DMS53 treated with DMSO at 0.1 percent for 48 hours (cell line): ENCODE results near the gene NPB.

Experiments
- DNase-seq: peaks from one replicate; lab custom pipeline; 2025; ENCODE audit not compliant: unreplicated experiment; lab: John Stamatoyannopoulos, UW

The NPB gene

GRCh38 chr17:81902023-81902652 is at the start of gene NPB:
Gene NPB, plus strand, starts transcription at chr17:81902238. Its CDS starts 40 bp downstream, at chr17:81902278.
- DNase-seq: no peak

GRCh38 chr17:81854974-81855774 is 46.9 kb upstream of the NPB start:
- DNase-seq: no peak

DNA sequence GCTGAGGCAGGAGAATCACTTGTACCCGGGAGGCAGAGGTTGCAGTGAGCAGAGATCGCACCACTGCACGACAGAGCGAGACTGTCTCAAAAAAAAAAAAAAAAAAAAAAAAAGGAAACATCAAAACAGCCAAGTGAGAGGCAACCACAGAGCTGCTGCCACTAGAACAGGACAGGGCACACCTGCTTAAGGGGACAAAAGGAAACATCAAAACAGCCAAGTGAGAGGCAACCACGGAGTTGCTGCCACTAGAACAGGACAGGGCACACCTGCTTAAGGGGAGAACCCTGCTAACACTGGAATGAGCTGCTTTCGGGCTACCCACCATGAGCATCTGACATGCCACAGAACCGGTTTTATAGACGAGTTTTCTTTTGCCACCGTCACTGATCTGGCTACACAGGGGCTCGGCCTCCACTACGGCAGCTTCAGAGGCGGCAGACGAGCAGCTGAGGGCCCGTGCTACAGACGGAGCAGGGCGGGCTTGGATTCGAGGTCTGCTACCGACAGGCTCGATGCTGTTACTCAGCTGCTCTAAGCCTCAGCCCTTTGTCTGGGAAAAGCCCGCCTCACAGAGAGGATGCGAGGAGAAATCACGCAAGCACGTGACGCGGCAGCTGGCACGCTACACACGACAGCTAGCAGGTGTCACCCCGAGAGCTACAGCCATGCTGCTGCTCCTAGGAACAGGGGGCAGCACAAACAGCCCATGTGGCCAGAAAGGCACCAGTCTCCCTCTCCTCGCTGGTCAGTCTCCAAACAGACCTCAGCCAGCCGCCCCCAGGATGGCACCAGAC is 43.7 kb upstream of the NPB start:
- DNase-seq: peak; percentile 28

GRCh38 chr17:81858967-81859905 is 42.8 kb upstream of the NPB start:
- DNase-seq: no peak

DNA sequence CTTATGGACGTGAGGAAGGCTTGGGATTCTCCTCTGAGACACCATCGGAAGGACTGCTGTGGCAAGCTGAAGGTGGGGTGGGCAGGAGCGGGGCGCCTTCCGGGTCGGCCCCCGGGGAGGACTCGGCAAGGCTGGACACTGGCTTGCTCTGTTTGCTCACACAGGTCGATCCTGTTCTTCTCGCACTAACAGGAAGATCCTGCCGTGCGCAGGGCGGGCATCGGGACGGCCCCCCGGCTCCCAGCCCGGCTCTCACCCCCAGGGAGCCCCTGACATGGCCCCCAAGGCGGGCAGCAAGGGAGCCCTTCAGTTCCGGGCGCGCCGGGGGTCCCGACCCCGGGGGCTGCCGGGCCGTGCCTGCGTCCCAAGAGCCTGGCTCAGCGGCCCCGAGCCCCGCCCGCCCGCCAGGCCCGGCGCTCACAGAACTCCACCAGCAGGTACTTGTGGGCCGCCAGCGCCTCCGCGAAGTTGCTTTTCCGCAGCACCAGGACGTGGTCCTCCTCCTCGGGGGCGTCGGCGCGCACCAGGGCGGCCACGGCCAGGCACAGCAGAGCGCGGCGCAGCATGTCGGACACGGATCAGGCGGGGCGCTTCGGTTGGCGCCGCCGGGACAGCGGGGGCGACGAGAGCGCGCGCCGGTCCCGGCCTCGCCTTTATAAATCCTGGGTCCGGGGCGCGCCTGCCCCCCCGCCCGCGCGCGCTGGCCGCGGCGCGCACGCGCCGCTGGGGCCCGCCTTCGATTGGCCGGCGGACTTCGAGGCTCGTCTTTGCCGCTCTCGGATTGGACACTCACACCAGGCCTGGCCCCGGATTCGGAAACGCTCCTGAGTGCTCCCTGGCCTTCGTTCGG is 41.9 kb upstream of the NPB start, which contains the start of gene P4HB:
Gene P4HB, minus strand, starts transcription at position 630 of the 850 bp plus-strand sequence. Its CDS starts 64 bp downstream, at position 566.
- DNase-seq: peak; percentile 19

DNA sequence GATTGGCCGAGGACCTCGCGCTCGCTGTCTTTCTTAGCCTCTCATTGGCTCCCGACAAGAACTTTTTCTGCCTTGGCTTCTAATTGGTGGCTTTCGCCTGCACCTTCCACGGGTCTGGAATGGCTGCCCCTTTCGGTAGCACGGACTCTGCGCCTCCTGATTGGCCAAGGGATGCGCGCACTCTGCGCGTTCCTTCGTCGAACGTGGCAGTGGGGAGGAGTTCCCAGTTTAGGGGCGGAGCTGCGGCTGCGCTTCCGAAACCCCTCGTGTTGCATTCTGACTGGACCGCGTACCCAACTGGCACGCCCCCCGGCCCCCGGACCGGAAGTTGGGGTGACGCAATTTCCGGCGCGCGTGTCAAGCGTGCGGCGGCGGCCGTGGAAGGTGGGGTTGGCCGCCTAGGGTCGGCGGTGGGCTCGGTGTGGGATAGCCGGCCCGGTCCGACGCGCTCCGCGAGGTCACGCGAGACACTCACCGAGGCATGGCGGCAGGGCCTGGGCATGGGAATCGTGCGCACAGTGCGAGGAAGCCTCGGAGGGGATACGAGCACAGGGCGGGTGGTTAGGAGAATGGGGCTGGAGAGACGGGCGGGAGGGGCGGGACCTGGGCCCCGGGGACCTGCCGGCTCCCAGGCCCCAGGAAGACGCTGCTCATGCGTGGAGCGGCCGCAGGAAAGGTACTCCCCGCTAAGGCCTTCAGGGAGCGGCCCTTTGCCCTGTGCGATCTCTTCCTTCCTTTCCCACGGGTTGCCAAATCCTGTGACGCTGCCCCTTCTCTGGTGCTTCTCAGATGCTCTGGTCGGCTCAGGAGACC is 41.1 kb upstream of the NPB start:
- peak; percentile 100 for DNase-seq

DNA sequence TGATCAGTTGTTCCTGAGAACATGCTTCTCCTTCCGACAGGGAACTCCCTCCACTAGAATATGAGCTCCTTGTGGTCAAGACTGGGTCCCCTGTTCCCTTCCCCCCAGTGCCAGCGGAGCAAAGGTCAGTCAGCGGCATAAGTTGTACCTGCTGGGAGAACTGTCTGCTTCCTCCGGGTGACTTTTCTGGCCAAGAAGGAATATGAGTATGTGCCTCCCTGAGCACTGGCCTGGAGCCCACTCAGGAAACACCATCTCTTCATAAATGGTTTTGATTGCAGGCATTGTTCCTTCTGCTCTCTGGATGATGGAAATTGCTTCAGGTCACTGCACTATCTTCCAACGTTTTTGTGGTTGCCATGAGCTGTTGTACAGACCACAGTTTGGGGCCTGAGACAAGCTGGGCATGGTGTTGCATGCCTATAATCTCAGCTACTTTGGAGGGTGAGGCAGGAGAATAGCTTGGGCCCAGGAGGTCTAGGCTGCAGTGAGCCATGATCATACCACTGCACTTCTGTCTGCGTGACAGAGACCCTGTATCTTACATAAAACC is 38.8 kb upstream of the NPB start:
- DNase-seq: no peak

DNA sequence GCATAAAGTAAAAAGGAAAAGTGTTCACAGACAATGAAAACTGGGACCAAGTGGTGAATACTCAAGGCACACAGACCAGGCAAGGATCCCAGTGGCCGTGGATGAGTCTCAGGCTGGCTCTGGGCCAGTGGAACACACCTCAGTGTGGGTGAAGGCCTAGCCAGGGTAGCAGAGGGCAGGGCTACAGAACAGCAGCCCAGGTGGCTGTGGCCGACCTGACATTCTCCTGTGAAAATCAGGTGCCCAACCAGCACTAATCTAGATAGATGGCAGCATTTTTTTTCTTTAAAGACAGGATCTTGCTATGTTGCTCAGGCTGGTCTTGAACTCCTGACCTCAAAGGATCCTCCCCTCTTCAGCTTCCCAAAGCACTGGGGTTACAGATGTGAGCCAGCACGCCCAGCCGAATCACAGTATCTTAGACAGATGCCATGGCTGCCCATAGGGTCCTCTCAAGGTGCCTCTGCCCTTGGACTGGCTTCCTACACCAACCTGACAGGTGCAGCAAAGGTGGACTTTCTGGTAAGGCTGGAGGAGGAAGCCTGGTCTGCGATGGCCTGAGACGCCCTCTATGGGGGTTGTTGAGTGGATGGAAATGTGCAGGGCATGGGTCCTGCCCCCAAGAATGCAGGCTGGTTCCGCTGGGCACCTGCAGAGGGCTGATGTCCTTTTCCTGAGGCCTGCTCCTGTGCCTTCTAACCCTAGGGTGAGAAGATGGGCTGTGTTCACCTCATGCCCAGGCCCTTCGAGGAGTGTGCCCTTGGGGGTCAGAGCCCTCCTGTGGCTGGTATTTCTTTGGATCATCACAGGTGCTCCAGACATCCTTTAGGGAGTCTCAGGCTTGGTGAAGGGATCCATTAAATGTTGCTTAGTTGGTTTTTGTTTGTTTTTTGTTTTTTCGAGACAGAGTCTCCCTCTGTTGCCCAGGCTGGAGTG is 37.9 kb upstream of the NPB start:
- DNase-seq: no peak

- DNase-seq: no peak
Measured at GRCh38 chr17:81865358-81865732, 36.7 kb upstream of the NPB start.

- peak; percentile 58 for DNase-seq
Measured at GRCh38 chr17:81865733-81866439, 36.2 kb upstream of the NPB start.

GRCh38 chr17:81866440-81867169 is 35.4 kb upstream of the NPB start:
- DNase-seq: no peak

DNA sequence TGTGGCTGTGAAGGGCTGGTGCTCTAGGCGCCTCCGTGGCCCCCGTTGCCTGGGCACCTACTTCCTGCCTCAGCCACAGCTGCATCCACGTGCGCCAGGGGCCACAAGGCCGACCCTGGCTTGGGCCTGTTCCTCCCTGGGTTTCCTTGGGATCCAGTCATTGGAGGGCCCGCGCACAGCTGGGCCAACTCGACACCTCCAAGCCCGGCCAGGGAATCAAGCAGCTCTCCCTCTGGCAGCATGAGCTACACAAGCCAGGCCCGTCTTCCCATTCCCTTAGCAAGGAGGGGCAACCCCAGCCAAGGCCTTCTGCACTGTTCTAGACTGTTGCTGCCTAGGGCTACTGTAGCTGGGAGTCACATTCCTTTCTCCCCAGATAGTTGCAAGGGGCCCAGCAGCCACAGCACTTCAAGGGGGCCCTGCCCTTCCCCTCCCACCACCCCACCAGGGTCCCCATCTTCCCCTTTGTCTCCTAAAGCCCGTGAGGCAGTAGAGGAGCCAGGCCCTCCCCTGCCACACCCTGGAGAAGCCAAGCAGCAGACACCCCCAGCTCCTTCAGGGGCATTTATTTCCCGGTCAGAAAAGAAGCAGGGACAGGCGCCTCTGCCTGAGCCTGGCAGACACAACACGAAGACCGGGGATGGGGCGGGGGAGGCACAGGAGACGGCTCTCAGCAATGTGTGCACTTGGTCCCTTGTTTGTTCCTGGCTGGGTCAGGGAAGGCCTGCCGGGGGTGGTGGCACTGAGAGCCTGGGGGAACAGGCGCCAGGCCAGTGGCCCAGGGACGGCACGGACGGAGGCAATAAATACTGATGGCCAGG is 34.7 kb upstream of the NPB start:
- peak; percentile 60 for DNase-seq

DNA sequence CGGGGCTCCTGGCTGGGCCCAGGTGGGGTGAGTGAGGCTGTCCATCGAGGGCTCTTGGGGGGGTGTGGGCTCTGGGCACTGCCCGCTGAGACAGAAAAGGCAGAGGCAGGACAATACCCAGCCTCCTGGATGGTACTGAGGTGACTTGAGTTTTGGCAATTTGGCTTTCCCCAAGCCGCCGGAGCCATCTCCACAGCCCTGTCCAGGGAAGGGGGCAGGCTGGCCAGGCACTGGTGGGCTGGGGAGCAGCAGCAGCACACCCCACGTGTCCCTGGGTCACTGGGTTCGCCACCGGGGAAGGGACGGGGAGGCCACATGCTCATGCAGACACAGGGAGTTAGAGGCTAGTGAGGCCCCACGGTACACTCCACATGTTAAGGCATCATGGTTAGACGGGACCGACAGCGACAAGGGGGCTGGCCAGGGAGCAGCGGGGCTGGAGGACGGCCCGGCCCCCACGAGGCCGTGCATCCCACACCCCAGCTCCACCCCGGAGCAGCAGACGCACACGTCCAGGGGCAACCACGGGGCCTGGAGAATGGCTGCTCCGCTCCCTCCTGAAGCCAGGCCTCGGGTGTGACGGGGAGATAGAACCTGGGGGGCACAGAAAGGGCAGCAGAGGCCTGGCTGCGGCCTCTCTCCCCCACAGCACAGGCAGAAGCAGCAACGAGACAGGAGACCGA is 33.9 kb upstream of the NPB start:
- no peak for DNase-seq

DNA sequence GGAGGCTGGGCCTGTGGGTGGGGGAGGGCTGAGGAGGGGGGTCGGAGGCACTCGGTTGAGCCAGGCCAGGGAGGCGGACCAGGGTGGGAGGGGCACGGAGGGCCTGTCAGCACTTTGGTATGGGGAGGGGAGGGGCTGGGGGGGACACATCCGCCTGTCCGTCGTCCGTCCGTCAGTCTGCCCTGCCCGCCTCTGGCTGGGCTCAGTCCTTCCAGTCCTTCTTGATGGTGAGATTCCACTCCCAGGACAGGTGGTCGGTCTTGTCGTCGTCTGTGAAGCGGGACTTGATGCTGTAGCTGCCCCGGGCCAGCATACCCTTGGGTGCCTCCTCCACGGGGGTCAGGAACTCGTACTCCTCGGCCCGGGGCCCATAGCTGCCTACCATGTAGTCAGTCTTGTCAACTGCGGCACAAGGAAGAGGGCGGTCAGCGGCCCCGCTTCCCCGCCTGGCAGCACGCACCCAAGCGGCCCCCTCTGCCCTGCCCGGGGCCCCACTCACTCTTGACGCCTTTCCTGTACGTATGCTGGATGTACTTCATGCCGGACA is 33.3 kb upstream of the NPB start:
- no peak for DNase-seq
